Thoracic aorta (tissue), 2 donors: ENCODE data around the gene ADGRL3. TPM values are rescaled to one million over a fixed set of nuclear protein-coding genes. Genes with fewer than 3 reads are reported as not detected.

Experiments
- ATAC-seq: fragments of 150-250 bp; one replicate; pipeline ENCODE4 v1.8.0; 2017; ENCODE audit warnings: low read depth; ENCODE audit not compliant: insufficient number of reproducible peaks, low FRiP score
- DNase-seq: peaks from one replicate; pipeline ENCODE4 v3.0.0-alpha.2; 2020; ENCODE audit warnings: low spot score
- H3K27ac ChIP-seq, 2 donors: fragments of 200-600 bp; sonication (generic); 1 replicate in 1 of 2; 2 replicates in 1 of 2; pipeline ENCODE4 v1.5.1; 2016; ENCODE audit warnings: mild to moderate bottlenecking in 2 of 2, moderate library complexity in 2 of 2
- H3K27me3 ChIP-seq: fragments of 200-600 bp; sonication (generic); replicated peaks from 2 replicates; pipeline ENCODE4 v1.6.0; 2016; ENCODE audit warnings: mild to moderate bottlenecking; ENCODE audit not compliant: insufficient read depth
- H3K36me3 ChIP-seq: fragments of 200-600 bp; sonication (generic); one replicate; pipeline ENCODE4 v1.5.1; 2016
- H3K4me1 ChIP-seq, 2 donors: fragments of 200-600 bp; sonication (generic); 1 replicate in 1 of 2; 2 replicates in 1 of 2; pipeline versions ENCODE4 v1.5.1 to v1.6.0; 2016; ENCODE audit warnings: low read depth in 2 of 2, mild to moderate bottlenecking in 1 of 2; ENCODE audit not compliant: control insufficient read depth in 1 of 2
- H3K4me3 ChIP-seq: fragments of 200-600 bp; sonication (generic); 2 replicates; pipeline ENCODE4 v1.5.1; 2016; ENCODE audit warnings: mild to moderate bottlenecking
- H3K9me3 ChIP-seq: fragments of 200-600 bp; sonication (generic); 2 replicates; pipeline ENCODE4 v1.5.1; 2016
- CTCF ChIP-seq: fragments of 200-600 bp; sonication (generic); IDR thresholded peaks from one replicate; pipeline ENCODE4 v1.5.1; 2019; ENCODE audit warnings: antibody characterized with exemption
- total RNA-seq, 2 donors: library from RNA; depleted of rRNA; stranded (reverse); fragments of >200 nt; gene quantifications; one replicate each; pipeline versions ENCODE4 v1.1.0 to v1.2.3, GENCODE V29; 2016

ADGRL3 gene
- total RNA-seq, 2 donors from 2014 or later, result 17.5 to 18.1 TPM

DNA sequence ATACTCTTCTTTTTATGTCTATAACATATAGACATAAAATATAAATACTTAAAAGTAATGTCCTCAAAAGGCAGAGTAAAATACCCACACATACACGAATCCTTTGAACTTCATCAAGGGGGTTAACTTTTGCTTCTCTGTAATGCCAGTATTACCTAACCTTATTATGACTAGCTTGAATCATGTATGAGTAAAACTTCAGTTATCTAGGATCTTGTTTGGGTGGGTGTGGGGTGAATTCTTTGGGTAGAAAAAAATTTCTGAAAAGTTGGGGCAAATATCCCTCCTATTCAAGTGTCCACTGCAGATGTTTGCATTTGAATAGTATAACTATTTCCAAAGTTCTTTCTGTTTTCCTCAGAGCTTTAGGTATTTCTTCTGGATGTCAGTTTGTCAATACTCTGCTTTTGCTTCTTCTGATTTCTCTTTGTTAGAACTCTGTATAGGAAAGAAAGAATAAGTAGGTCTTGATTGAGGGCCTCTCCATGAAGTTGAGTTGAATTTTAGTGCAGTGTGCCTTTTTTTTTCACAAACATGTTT is 173.8 kb downstream of the ADGRL3 start:
- ATAC-seq, result no peak

GRCh38 chr4:61374447-61374891 is 174.3 kb downstream of the ADGRL3 start:
- peaks cover 11 to 19% of the 10 kb centered on the region in 2 donors for H3K4me1 ChIP-seq
- DNase-seq, result no peak
- peaks cover 5% of the 10 kb centered on the region for H3K9me3 ChIP-seq
- peak overlapping the region; percentile 58 to 60 for H3K27ac ChIP-seq
- H3K27me3 ChIP-seq, result no peaks in the 10 kb centered on the region
- TF ChIP-seq CTCF, result no peak
- ATAC-seq, result no peak
- peak overlapping the region; percentile 33 for H3K4me3 ChIP-seq
- H3K36me3 ChIP-seq, result no peaks in the 10 kb centered on the region

More for the DNA sequence above, 173.8 kb downstream of the ADGRL3 start:
- no peaks in the 10 kb centered on the region for H3K36me3 ChIP-seq
- no peak for DNase-seq
- peaks cover 5% of the 10 kb centered on the region for H3K9me3 ChIP-seq
- H3K4me1 ChIP-seq, result peaks cover 11 to 19% of the 10 kb centered on the region in 2 donors
- TF ChIP-seq CTCF, result no peak
- no peaks in the 10 kb centered on the region for H3K27me3 ChIP-seq
- peak overlapping the region; percentile 58 to 60 for H3K27ac ChIP-seq
- H3K4me3 ChIP-seq, result peak overlapping the region; percentile 33

GRCh38 chr4:61375301-61375700 is 175.2 kb downstream of the ADGRL3 start:
- no peak for TF ChIP-seq CTCF
- Histone ChIP-seq H3K9me3 (peaks cover 5% of the 10 kb centered on the region), H3K27me3 (no peaks in the 10 kb centered on the region), H3K4me3 (no peak overlapping the region), H3K4me1 (peaks cover 11 to 19% of the 10 kb centered on the region in 2 donors), H3K36me3 (no peaks in the 10 kb centered on the region), H3K27ac (peak overlapping the region in 1 of 2 donors; percentile 60)
- no peak for DNase-seq
- no peak for ATAC-seq

DNA sequence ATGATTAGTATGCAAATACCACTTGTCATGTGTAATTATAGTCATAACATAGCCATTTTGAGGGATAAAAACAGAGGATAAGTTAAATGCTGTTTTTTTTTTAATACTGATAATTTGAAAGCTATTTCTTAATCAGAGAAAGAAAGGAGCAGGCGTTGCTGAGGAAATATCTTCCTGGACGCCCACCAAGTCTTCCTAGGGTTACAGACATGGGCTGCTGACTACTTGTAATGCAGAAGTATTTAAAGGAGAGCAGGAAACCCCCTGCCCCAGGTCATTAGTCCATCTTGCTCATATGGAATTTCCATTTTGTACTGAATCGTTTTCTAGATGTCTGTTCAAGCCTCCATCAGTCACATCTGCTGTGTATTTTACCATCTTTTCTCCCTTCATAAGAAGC is 176.2 kb downstream of the ADGRL3 start:
- no peak for TF ChIP-seq CTCF
- ATAC-seq (no peak), DNase-seq (no peak)
- Histone ChIP-seq H3K9me3 (peaks cover 5% of the 10 kb centered on the region), H3K27ac (no peak overlapping the region), H3K27me3 (no peaks in the 10 kb centered on the region), H3K4me3 (no peak overlapping the region), H3K36me3 (no peaks in the 10 kb centered on the region), H3K4me1 (peaks cover 11 to 19% of the 10 kb centered on the region in 2 donors)

DNA sequence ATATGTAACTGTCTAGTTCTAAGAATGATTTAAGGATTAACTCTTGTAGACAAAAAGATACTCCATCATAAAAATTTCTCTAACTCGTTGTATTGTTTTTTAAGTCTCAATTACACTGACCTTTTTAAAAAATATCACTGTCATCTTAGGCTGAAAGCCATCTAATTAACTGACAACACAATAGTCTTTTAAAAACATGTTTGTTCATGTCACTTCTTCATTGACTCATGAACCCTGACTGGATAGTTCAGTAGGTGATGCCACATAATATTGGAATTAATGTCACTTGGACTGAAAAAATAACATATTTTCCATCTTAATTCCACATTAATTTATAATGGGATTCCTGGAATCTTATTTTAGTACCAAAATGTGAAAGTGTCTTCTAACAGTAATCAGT is 179.3 kb downstream of the ADGRL3 start:
- ATAC-seq, result no peak
- H3K4me3 ChIP-seq, result no peak overlapping the region
- H3K27ac ChIP-seq, result no peak overlapping the region
- no peak for DNase-seq
- no peak for TF ChIP-seq CTCF
- peaks cover 5% of the 10 kb centered on the region for H3K9me3 ChIP-seq
- no peaks in the 10 kb centered on the region for H3K27me3 ChIP-seq
- H3K36me3 ChIP-seq, result no peaks in the 10 kb centered on the region
- H3K4me1 ChIP-seq, result peaks cover 8 to 13% of the 10 kb centered on the region in 2 donors
